ENCODE measurements around the gene FBXL15.
A peak's percentile ranks its signal among the peaks of the same experiment; 100 is the strongest.

The FBXL15 gene

DNA sequence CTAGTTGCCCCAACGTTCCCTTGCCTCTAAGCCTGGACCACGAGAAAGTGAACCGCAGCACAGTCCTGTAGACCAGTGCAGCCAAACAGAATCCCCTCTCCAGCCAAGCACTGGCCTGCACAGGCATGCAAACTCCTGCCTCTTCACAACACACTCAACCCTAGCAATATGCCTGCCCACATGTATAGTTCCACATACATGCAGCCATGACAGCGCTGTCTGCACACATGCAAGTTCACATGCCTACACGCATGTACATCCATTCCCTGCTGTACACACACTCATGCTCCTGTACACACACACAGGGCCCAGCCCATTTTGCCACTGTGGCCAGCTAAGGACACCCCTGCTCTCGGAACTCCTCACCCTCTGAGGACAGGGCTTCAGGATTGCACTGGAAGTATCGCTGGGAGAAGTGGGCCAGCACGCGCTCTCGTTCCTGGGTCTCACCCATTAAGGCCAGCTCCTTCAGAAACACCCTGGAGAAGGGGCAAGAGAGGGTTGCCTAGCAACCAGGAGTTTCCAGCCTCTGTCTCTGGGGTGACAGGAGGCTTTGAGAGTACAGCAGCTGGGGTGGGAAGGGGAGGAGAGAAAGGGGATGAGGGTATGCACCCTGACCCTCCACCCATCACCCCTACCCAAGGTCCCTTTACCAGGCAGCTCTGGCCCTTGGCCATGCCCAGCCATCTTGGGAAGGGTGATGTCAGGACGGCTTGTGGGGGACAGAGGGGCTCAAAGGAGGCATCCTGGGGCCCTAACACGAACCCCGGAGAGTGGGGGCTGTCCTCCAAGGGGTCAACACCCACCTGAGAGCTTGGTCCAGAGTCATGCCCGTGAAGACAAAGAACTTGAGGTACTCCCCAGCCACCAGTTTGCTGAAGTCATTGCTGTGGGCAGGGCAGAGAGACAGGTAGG is 9.0 kb upstream of the FBXL15 start:
- no peak for DNase-seq (ENCODE audit: low read depth)

DNA sequence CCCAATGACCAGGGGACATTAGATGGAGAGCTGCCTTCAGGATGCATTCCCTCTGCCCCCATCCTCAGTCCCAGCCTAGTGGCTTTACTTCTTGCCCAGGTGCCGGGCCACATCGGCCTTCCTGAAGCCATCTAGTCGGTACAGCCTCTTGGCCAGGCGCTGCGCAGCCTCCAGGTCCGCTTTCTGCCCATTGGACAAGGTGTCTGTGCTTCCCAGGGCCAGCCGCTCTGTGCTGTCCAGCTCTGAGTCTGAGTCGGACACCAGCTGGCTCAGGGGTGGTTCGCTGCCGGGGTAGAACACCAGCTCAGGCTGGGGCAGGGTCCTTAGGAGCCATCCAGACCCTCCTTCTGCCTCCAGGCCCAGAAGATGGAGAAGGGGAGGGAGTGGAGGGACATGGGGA is 8.3 kb upstream of the FBXL15 start:
- no peak for DNase-seq (ENCODE audit: low read depth)

- DNase-seq (ENCODE audit: low read depth) = no peak
These were observed 7.5 kb upstream of the FBXL15 start for GRCh38 chr10:102413053-102413705.

DNA sequence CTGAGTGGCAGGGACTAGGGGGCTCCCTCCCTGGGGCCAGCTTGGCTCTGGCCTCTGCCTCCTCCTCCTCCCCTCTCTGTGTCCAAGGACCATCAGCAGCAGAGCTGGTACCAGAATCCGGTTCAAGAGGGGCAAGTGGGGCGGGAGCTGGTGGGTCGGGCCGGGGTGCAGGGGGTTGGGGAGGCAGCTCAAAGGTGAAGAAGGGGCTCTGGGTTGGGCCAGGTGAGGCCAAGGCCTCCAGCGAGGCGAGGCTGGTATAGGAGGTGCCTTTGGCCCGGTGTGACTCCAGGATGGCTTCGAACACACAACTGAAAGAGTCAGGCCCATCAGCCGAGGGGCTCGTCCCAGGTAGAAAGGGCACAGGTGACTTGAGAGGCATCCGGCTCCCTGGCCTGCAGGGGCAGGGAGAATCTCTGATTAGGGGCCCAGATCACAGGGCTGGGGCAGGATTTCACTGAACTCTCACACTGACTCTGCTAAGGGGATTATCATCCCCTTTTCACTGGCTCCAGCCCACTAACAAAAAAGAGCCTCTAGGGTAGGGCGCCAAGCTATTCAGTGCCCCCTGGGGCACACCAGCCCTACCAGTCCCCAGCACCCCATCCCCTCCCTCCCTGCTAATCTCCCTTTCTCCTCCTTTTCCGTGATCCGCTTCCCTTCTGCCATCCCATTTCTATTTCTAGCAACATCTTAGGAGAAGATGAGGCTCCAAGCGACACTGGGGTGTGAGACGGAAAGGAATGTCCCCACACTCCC is 6.7 kb upstream of the FBXL15 start:
- DNase-seq (ENCODE audit: low read depth) = no peak

- no peak for DNase-seq (ENCODE audit: low read depth)
These were observed 5.9 kb upstream of the FBXL15 start for GRCh38 chr10:102414749-102415148.

DNA sequence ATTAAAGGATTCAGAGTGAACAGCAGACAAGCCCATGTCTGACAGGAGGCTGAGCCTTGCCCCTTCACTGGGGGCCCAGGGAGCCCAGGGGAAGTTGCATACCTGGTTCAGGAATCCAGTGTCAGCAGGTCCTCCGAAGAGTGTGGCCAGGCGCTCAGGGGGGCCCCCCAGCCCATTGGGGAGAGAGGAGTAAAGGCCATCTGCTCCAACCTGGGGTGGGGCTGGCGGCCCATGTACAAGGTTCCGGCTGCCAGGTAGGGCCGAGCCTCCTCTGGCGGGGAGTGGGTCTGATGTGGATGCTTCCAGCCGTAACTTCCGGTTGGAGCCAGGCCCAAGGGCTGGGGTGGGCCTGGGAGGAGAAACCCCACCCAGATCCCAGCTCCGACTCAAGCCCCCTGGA is 4.4 kb upstream of the FBXL15 start:
- DNase-seq (ENCODE audit: low read depth) = no peak

DNA sequence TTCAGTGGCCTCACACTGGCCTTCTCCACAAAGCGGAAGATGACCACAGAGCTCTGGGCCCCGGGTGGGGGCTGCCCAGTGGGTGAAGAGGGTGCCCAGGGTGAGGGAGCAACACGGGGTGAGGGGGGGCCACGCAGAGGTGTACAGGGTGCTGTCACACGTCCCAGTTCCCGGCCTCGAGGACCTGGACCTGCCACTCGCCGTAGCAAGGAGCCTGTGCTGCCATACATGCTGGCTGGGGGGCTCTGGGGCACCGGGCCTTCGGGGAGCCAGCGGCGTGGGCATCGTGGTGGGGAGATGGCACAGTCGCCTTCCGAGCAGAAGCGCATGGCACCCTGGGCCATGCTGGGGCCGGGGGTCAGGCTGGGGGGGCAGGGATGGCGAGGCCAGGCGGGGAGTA is 3.9 kb upstream of the FBXL15 start:
- no peak for DNase-seq (ENCODE audit: low read depth)

GRCh38 chr10:102418622-102419268 is 1.9 kb upstream of the FBXL15 start, which contains the start of gene PSD:
Gene PSD, minus strand, starts transcription at chr10:102418785. Its CDS starts 1,747 bp downstream, at chr10:102417038.
- no peak for DNase-seq (ENCODE audit: low read depth)

DNA sequence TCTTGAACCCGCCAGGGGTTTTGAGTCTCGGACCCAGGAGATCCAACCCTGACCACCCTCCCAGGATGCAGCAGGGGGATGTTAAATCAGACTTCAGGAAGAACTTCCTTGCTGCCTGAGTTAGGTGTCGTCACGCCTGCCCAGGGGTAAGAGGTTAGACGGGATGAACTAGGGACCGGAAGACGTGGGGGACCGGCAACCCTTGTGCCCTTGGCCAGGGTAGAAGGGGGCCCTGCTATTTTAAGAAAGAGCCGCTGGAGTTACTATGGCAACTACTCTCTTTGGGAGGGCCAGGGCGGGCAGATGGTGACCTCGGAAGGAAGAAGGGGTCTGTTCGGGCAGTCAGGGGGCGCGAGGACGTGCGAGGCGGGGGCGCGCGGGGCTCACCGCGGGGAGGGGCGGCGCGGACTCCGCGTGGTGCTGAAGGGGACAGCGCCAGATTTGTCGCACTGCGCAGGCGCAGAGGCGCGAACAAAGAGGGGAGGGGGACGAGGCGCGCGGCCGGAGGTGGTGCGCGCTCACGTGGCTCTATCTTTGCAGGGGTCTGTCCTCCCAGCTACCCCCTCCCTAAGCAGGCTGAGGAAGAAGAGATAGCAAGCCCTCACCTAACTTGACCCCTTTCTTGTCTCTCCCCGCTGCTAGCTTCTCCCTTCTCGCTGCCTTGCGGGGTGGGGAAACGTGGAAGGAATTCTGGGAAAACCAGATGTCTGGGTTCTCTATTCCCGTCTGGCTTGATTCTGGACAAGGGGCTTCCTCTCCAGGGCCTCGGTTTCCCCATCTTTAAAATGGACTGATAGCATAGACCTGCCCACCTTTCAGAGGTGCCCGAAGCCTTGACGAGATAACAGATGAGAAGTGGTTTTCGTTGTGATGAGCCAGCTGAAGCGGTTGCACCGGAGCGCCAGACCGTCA is 1.1 kb upstream of the FBXL15 start:
- peak; percentile 56 for DNase-seq (ENCODE audit: low read depth)

GRCh38 chr10:102420181-102420713 is 389 bp upstream of the FBXL15 start:
- no peak for DNase-seq (ENCODE audit: low read depth)

DNA sequence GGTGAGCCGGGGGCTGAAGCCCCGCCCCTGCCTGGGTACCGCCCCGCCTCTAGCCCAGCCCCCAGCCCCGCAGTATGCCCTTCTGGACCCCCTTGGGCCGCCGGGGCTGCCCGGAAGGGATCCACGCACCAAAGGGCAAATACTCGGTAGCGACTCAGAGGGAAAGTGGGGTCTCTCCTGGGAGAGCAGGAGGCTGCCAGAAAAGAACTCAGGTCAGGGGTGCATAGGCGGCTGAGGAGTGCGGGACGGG is 796 bp downstream of the FBXL15 start:
- DNase-seq (ENCODE audit: low read depth) = no peak

DNA sequence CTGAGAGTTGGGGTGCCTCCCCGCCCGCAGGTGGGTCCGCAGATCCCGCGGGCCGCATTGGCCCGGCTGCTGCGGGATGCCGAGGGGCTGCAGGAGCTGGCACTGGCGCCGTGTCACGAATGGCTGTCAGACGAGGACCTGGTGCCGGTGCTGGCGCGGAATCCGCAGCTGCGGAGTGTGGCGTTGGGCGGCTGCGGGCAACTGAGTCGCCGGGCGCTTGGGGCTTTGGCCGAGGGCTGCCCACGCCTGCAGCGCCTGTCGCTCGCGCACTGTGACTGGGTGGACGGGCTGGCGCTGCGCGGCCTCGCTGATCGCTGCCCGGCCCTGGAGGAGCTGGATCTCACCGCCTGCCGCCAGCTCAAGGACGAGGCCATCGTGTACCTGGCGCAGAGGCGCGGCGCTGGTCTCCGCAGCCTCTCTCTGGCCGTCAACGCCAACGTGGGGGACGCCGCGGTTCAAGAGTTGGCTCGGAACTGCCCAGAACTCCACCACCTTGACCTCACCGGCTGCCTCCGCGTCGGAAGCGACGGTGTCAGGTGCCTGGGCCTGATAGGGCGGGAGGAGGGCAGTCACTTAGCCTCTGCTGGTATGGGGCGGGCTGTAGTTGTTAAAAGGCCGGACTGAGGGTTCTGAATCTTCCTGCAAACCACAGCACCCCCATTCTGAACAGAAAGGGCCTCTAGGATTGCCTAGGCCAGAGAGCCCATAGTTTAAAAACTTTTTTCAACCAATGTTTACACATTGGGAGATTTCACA is 1.3 kb downstream of the FBXL15 start:
- no peak for DNase-seq (ENCODE audit: low read depth)

DNA sequence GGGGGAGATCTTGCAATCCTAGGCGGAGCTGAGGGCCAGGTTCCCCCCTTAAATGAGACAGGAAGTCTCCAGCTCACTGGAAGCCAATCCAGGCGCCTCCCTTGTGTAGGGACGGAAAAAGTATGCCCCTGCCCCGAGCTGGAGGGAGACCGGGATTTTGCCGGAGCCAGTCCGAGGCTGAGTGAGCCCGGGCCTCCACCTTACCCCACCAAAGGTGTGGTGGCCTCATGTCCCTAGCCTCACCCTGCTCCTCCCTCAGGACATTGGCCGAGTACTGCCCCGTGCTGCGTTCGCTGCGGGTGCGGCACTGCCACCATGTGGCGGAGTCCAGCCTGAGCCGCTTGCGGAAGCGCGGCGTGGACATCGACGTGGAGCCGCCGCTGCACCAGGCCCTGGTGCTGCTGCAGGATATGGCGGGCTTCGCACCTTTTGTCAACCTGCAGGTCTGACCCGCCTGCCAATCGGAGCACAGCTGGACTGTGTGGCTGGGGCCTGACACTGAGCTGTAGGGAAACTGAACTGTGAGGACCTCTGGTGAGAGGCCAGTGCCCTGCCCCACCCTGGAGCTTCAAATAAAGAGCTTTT is 2.0 kb downstream of the FBXL15 start:
- DNase-seq (ENCODE audit: low read depth) = no peak

- no peak for DNase-seq (ENCODE audit: low read depth)
These were observed 2.8 kb downstream of the FBXL15 start for GRCh38 chr10:102423372-102423968.

- DNase-seq (ENCODE audit: low read depth) = no peak
These were observed 3.5 kb downstream of the FBXL15 start for GRCh38 chr10:102424145-102424544.

DNA sequence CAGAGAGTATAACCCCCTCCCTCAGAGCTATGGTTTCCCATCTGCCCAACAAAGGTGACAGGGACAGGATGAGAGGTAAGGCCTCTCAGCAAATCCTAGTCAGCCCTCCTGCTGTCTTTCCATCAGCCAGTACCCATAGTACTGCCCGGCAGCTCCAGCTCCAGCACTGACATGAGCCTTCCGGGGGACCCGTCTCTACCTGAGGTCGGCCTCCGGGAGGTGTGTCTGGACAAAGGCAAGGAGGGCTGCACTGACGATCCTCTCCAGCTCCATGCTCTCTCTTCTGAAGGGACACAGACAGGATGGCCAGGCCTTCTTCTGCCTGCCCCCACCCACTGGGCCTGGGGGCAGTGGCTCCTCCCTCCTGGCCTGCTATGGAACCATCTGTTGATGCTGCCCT is 4.3 kb downstream of the FBXL15 start:
- DNase-seq (ENCODE audit: low read depth) = no peak

DNA sequence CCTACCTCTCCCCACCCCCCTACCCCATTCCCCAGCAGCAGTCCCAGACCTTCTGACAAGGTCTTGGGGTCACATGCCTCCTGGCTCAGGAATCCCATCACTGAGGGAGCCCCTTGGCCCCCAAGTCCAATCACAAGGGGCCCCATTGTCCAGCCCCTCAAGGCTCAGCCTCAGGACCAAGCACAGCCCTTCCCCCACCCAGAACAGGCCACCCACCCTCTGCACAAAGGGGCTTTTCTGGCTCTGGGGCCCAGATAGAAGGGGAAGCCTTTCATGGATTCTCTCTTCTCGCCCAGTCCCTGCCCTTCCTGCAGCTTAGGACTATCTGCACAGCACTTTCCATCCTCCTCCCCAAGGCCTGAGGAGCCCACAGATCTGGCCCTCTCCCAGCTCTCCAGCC is 4.8 kb downstream of the FBXL15 start:
- DNase-seq (ENCODE audit: low read depth) = no peak

DNA sequence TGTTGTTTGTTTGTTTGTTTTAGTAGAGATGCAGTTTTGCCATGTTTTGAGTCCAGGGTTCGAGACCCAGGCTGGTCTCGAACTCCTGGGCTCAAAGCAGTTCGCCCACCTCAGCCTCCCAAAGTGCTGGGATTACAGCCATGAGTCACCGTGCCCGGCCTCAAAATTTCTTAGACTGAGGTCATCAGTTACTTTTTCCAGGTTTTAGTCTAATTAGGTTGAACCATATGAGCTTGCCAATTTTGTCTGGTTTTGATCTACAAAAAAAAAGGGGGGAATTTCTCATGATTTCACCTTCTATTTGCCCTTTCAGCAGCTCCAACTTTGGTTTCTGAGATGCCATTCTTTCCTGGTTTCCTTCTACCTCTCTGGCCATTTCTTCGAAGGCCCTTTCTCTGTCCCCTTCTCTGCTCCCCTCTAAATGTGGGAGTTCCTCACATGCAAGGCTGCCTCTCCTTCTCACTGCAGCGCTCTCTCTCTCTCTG is 6.2 kb downstream of the FBXL15 start:
- DNase-seq (ENCODE audit: low read depth) = no peak

- DNase-seq (ENCODE audit: low read depth) = no peak
These were observed 8.8 kb downstream of the FBXL15 start for GRCh38 chr10:102429468-102429867.
